ENCODE data around the gene SCFD2. TPM values are rescaled to one million over a fixed set of nuclear protein-coding genes. Genes with fewer than 3 reads are reported as not detected.

SCFD2 gene
- total and polyA plus RNA-seq, 2 donors (not counting 3 experiments of a cell fraction or from before 2014, with no cell fraction given), result 12.3 to 22.8 TPM

DNA sequence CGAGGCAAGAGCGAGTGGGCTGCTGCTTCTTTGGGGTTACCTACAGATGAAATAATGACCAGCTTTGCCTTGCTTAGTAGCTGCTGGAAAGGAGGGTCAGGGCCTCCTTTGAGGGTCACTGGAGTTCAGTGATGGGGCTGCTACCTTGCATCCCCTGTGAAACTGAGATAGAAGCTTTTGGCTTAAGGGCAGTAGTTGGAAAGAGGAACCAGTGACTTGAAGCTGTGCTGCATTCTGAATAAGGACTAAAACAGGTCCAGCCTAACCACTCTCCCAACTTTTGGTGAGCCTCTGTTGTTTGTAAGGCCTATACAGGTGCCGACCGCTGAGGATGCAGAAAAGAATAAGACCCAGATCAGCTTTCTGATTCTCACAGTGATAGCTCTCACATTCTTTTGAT lies 462.6 kb downstream of the SCFD2 start:
- no peaks in the 10 kb centered on the region for H3K79me2 ChIP-seq (ENCODE audit: control insufficient read depth, insufficient read depth, low read length)
- intact Hi-C loops (cut with micrococcal nuclease) (no loop called here), dilution Hi-C loops (cut with MboI; ENCODE audit: extremely low pct_ligation_motif_present, low sequenced_read_pairs) (no loop called here)
- no peak overlapping the region for H3K4me2 ChIP-seq (ENCODE audit: insufficient read depth, low read length)
- H3K9me3 ChIP-seq (replicated peaks; ENCODE audit: control insufficient read depth, insufficient read depth, low read length), result no peaks in the 10 kb centered on the region
- CTCF ChIA-PET, result interaction anchor here (2.2 kb wide), 1 partner anchor 9 kb away, joined by 8 read pairs; no protein-coding TSS in a partner anchor
- POLR2A ChIA-PET, result no interaction called here
- H3K4me3 ChIP-seq (replicated peaks in 1 of 3; ENCODE audit: insufficient read depth in 1 of 3, low read depth in 1 of 3, low read length in 3 of 3), result no peak overlapping the region
- H3K36me3 ChIP-seq (ENCODE audit: control insufficient read depth in 2 of 2, extremely low read depth in 1 of 2, insufficient read depth in 2 of 2, low read length in 2 of 2), result no peaks in the 10 kb centered on the region
- H3K27ac ChIP-seq (ENCODE audit: insufficient read depth, low read depth, low read length), result no peak overlapping the region
- H3K4me1 ChIP-seq (ENCODE audit: control insufficient read depth, extremely low read depth, insufficient read depth, low read length), result no peaks in the 10 kb centered on the region
- no TSS peak for BruUV-seq (replicated peaks)
- no peak for FAIRE-seq
- H2AFZ ChIP-seq (ENCODE audit: low read depth, low read length), result no peak overlapping the region
- TF ChIP-seq MYC (IDR thresholded peaks at IDR 0.05; ENCODE audit: low read depth, low read length), result no peak
- TF ChIP-seq, protein P1, sequence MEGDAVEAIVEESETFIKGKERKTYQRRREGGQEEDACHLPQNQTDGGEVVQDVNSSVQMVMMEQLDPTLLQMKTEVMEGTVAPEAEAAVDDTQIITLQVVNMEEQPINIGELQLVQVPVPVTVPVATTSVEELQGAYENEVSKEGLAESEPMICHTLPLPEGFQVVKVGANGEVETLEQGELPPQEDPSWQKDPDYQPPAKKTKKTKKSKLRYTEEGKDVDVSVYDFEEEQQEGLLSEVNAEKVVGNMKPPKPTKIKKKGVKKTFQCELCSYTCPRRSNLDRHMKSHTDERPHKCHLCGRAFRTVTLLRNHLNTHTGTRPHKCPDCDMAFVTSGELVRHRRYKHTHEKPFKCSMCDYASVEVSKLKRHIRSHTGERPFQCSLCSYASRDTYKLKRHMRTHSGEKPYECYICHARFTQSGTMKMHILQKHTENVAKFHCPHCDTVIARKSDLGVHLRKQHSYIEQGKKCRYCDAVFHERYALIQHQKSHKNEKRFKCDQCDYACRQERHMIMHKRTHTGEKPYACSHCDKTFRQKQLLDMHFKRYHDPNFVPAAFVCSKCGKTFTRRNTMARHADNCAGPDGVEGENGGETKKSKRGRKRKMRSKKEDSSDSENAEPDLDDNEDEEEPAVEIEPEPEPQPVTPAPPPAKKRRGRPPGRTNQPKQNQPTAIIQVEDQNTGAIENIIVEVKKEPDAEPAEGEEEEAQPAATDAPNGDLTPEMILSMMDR (IDR thresholded peaks at IDR 0.05; ENCODE audit: extremely low read depth in 1 of 2, insufficient read depth in 1 of 2, low read depth in 1 of 2, low read length in 2 of 2), result no peak
- TF ChIP-seq GATA2 (IDR thresholded peaks at IDR 0.05; ENCODE audit: insufficient read depth, insufficient read length, low read depth, low read length), result no peak
- no peak for TF ChIP-seq EZH2 (IDR thresholded peaks at IDR 0.05; ENCODE audit: borderline replicate concordance, low read depth, low read length, severe bottlenecking)
- no peak for TF ChIP-seq FOS (IDR thresholded peaks at IDR 0.05; ENCODE audit: borderline replicate concordance, insufficient read depth, low read length)
- TF ChIP-seq, protein P2, sequence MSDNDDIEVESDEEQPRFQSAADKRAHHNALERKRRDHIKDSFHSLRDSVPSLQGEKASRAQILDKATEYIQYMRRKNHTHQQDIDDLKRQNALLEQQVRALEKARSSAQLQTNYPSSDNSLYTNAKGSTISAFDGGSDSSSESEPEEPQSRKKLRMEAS (IDR thresholded peaks at IDR 0.05; ENCODE audit: insufficient read depth, insufficient read length), result no peak
- TF ChIP-seq JUN (IDR thresholded peaks at IDR 0.05; ENCODE audit: borderline replicate concordance, insufficient read depth, insufficient read length, low read depth), result no peak
- TF ChIP-seq POLR2AphosphoS5 (IDR thresholded peaks at IDR 0.05; ENCODE audit: insufficient read depth, low read depth, low read length), result no peak
- TF ChIP-seq POLR2A (IDR thresholded peaks at IDR 0.05; ENCODE audit: low read depth, low read length), result no peak
- H3K9ac ChIP-seq (replicated peaks; ENCODE audit: extremely low read depth, insufficient read depth, low read length), result no peak overlapping the region
- H3K27me3 ChIP-seq (ENCODE audit: control insufficient read depth in 2 of 2, insufficient read depth in 2 of 2, low read length in 2 of 2), result no peaks in the 10 kb centered on the region
- no peaks in the 10 kb centered on the region for H4K20me1 ChIP-seq (replicated peaks; ENCODE audit: control insufficient read depth, extremely low read depth, insufficient read depth, low read length)
- H3K9me1 ChIP-seq (replicated peaks; ENCODE audit: control insufficient read depth, extremely low read depth, insufficient read depth, low read length), result no peaks in the 10 kb centered on the region
- no peak for DNase-seq (ENCODE audit: low read depth, low spot score)
